ENCODE measurements around the gene TRIP4.
A peak's percentile ranks its signal among the peaks of the same experiment; 100 is the strongest.
"Not testable (repeated sequence)": the region's sequence is repeated elsewhere in the genome, so short reads cannot be mapped to it uniquely, and the experiment has no call there.

Gene TRIP4

GRCh38 chr15:64387562-64388168 is at the start of gene TRIP4:
TSS of gene TRIP4 (plus strand) at chr15:64387836. CDS start at chr15:64387864, 28 bp downstream.
- TF ChIP-seq CTCF (IDR thresholded peaks at IDR 0.05; ENCODE audit: low read depth, low read length, missing control alignments): no peak
- peak within 1 kb of the TSS; percentile 81 for H3K4me3 ChIP-seq (ENCODE audit: low read depth, low read length)
- in situ Hi-C loops (cut with HindIII; ENCODE audit: low sequenced_read_pairs): no loop called here
- DNase-seq (ENCODE audit: low read depth): peak; percentile 93

DNA sequence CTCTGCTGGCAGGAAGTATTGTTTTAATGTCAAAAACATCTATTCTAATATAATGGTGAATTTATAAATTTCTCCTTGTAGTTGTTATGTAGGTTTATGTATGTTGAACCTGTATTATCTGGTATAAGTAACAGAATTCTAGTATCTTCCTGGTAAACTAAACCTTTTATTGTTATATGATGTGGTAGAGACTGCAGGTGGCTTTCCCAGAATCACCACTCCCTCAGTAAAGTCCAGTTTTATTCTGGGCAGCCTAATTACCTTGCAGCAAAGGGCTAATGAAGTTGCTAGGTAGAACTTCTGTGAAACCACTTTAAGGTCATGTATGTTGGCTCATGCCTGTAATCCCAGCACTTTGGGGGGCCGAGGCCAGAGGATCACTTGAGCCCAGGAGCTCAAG is 47.3 kb upstream of the TRIP4 start:
- in situ Hi-C loops (cut with HindIII; ENCODE audit: low sequenced_read_pairs): no loop called here
- TF ChIP-seq CTCF (IDR thresholded peaks at IDR 0.05; ENCODE audit: low read depth, low read length, missing control alignments): no peak
- DNase-seq (ENCODE audit: low read depth): no peak
- no peak overlapping the region for H3K4me3 ChIP-seq (ENCODE audit: low read depth, low read length)

DNA sequence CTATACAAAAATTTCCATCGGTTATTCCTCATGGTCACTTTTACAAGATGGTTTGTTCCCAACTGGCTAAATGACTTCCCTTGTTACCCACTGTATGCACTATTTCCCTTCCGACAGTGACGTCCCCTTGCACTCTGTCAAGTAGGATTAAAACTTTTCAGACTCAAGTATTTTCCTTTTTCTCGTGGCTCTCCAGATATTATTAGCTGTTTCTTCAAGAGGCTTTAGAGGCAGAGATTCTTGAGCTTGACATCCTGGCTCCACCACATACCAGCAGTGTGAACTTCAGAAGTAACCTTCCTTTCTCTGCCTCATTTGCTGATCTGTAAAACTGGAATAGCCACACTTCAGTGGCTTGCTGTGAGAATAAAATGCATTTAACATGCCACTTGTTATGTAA is 45.7 kb upstream of the TRIP4 start:
- TF ChIP-seq CTCF (IDR thresholded peaks at IDR 0.05; ENCODE audit: low read depth, low read length, missing control alignments): no peak
- no peak overlapping the region for H3K4me3 ChIP-seq (ENCODE audit: low read depth, low read length)
- no peak for DNase-seq (ENCODE audit: low read depth)
- in situ Hi-C loops (cut with HindIII; ENCODE audit: low sequenced_read_pairs): no loop called here

- H3K4me3 ChIP-seq (ENCODE audit: low read depth, low read length): no peak overlapping the region
- TF ChIP-seq CTCF (IDR thresholded peaks at IDR 0.05; ENCODE audit: low read depth, low read length, missing control alignments): no peak
- DNase-seq (ENCODE audit: low read depth): no peak
- in situ Hi-C loops (cut with HindIII; ENCODE audit: low sequenced_read_pairs): no loop called here
These were observed 44.4 kb upstream of the TRIP4 start for GRCh38 chr15:64343222-64343621.

- H3K4me3 ChIP-seq (ENCODE audit: low read depth, low read length): no peak overlapping the region
- no peak for TF ChIP-seq CTCF (IDR thresholded peaks at IDR 0.05; ENCODE audit: low read depth, low read length, missing control alignments)
- no peak for DNase-seq (ENCODE audit: low read depth)
- in situ Hi-C loops (cut with HindIII; ENCODE audit: low sequenced_read_pairs): no loop called here
These were observed 43.8 kb upstream of the TRIP4 start for GRCh38 chr15:64343841-64344240.

DNA sequence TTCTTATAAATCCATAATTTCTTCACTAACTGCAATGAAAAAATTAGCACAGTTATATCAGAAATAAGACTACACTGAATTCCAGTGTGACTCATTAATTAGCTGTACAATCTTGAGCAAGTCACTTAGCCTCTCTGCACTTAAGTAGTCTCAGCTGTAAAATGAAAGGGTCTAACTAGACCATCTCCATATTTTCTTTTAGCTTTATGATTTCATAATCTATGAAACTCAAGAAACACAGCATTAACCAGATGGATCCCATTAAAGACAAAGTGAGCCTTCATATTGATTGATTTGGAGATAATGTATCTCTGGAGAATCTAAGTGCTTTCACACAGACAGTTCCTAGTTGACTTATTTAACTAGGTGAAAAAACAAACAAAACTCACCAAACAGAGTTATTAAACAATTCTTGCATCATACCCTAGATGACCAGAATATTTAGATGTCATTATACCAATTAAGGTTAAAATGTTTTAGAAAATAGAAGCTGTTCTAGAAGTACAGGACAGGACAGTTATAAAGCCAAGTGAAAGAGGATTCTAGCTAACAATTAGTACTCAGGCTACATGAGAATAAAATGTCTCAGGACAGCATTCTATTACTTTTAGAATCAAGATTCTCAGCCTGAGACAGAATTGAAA is 42.9 kb upstream of the TRIP4 start:
- DNase-seq (ENCODE audit: low read depth): no peak
- no peak for TF ChIP-seq CTCF (IDR thresholded peaks at IDR 0.05; ENCODE audit: low read depth, low read length, missing control alignments)
- in situ Hi-C loops (cut with HindIII; ENCODE audit: low sequenced_read_pairs): no loop called here

GRCh38 chr15:64346242-64346641 is 41.4 kb upstream of the TRIP4 start:
- H3K4me3 ChIP-seq (ENCODE audit: low read depth, low read length); in situ Hi-C loops (cut with HindIII; ENCODE audit: low sequenced_read_pairs); DNase-seq (ENCODE audit: low read depth): not testable (repeated sequence)

More for the DNA sequence above, 42.9 kb upstream of the TRIP4 start:
- H3K4me3 ChIP-seq (ENCODE audit: low read depth, low read length): no peak overlapping the region

Data from astrocyte of the cerebellum (primary cell).